GM12878 (cell line): ENCODE results near the gene CIROP. TPM values are rescaled to one million over a fixed set of nuclear protein-coding genes. Genes with fewer than 3 reads are reported as not detected.

Experiments used
- ATAC-seq: fragments of 200-7000 bp; cut with Tn5 transposase; 3 replicates; pipeline ENCODE4 v1.9.1; 2020; ENCODE audit warnings: mild to moderate bottlenecking, moderate library complexity
- BruUV-seq: library from RNA; stranded (reverse); fragments of 400-500 nt; replicated peaks from 2 replicates; lab custom pipeline; 2021; lab: Mats Ljungman, UMichigan
- CTCF ChIA-PET: fragments of 300-600 bp; sonication (Branson Sonifier 250); formaldehyde crosslinking; extraction: SDS; loops from one replicate; lab custom pipeline; 2021; ENCODE audit warnings: inconsistent platforms; lab: Yijun Ruan, JAX
- POLR2A ChIA-PET: fragments of 350-600 bp; formaldehyde crosslinking; extraction: SDS; loops from one replicate; lab custom pipeline; 2021; ENCODE audit warnings: inconsistent platforms; lab: Charles Lee
- RAD21 ChIA-PET: fragments of 300-600 bp; sonication (Branson Sonifier 250); formaldehyde crosslinking; loops from one replicate; lab custom pipeline; 2023; ENCODE audit warnings: antibody characterized with exemption; ENCODE audit not compliant: unreplicated experiment; lab: Charles Lee
- SMC1A ChIA-PET: fragments of 300-600 bp; sonication (Branson Sonifier 250); formaldehyde crosslinking; loops from one replicate; lab custom pipeline; 2023; ENCODE audit not compliant: unreplicated experiment, uncharacterized antibody; lab: Charles Lee
- DNase-seq: peaks from one replicate; pipeline ENCODE4 v3.0.0-alpha.2; 2011; ENCODE audit warnings: low read depth, low spot score
- FAIRE-seq: peaks from 3 replicates; lab custom pipeline; 2011; peaks lifted over from hg19 to GRCh38; lab: Jason Lieb, UNC
- H2AFZ ChIP-seq: 2 replicates; pipeline ENCODE4 v1.6.0; 2011; ENCODE audit warnings: low read depth, low read length, control low read depth; ENCODE audit not compliant: control insufficient read depth
- H3K27ac ChIP-seq: 2 replicates; pipeline ENCODE4 v1.5.1; 2011; ENCODE audit warnings: control low read depth; ENCODE audit not compliant: control insufficient read depth, insufficient read depth
- H3K27me3 ChIP-seq, 2 experiments: replicated peaks in 1 of 2; 2 replicates each; pipeline versions ENCODE4 v1.6.0 to v1.6.1; 2011; ENCODE audit warnings: low read length in 1 of 2; ENCODE audit not compliant: control insufficient read depth in 2 of 2, insufficient read depth in 2 of 2
- H3K36me3 ChIP-seq, 2 experiments: 2 replicates each; pipeline ENCODE4 v1.5.1; 2011; ENCODE audit warnings: low read length in 1 of 2; ENCODE audit not compliant: control insufficient read depth in 2 of 2, insufficient read depth in 2 of 2
- H3K4me1 ChIP-seq: 2 replicates; pipeline ENCODE4 v1.6.1; 2011; ENCODE audit warnings: mild to moderate bottlenecking, low read length, moderate library complexity, mixed read lengths; ENCODE audit not compliant: control insufficient read depth, insufficient read depth
- H3K4me2 ChIP-seq: 2 replicates; pipeline ENCODE4 v1.6.0; 2011; ENCODE audit warnings: control low read depth; ENCODE audit not compliant: control insufficient read depth, insufficient read depth
- H3K4me3 ChIP-seq: fragments of 200-600 bp; sonication (generic); 2 replicates; pipeline ENCODE4 v1.5.1; 2016
- H3K79me2 ChIP-seq: 2 replicates; pipeline ENCODE4 v1.6.0; 2011; ENCODE audit warnings: low read length; ENCODE audit not compliant: control insufficient read depth, insufficient read depth
- H3K9ac ChIP-seq: 2 replicates; pipeline ENCODE4 v1.8.0; 2011; ENCODE audit warnings: low read length, control low read depth, mixed read lengths; ENCODE audit not compliant: control insufficient read depth, insufficient read depth
- H3K9me3 ChIP-seq: replicated peaks from 3 replicates; pipeline ENCODE4 v1.5.1; 2011; ENCODE audit warnings: mild to moderate bottlenecking, low read length; ENCODE audit not compliant: control insufficient read depth, insufficient read depth
- H4K20me1 ChIP-seq: 2 replicates; pipeline ENCODE4 v1.6.0; 2011; ENCODE audit not compliant: control insufficient read depth, insufficient read depth
- BACH1 ChIP-seq: fragments of 450-650 bp; IDR thresholded peaks from 2 replicates; pipeline ENCODE4 v1.6.1; 2017; ENCODE audit warnings: mild to moderate bottlenecking, borderline replicate concordance
- BRCA1 ChIP-seq: IDR thresholded peaks from 2 replicates; pipeline ENCODE4 v1.6.1; 2011; ENCODE audit warnings: low read depth, low read length, improper control_type of control experiment
- HDAC2 ChIP-seq: fragments of 200-600 bp; sonication (generic); IDR thresholded peaks from 2 replicates; pipeline ENCODE4 v1.6.1; 2017
- HDGF ChIP-seq: fragments of 450-650 bp; IDR thresholded peaks from 2 replicates; pipeline ENCODE4 v1.6.1; 2016; ENCODE audit warnings: antibody characterized with exemption
- JUND ChIP-seq: IDR thresholded peaks from 2 replicates; pipeline ENCODE4 v1.6.1; 2012; ENCODE audit warnings: low read depth, mild to moderate bottlenecking, low read length, improper control_type of control experiment, moderate library complexity
- KAT2A ChIP-seq: conservative IDR thresholded peaks from 2 replicates; pipeline ENCODE4 v1.6.1; 2011; ENCODE audit warnings: low read depth, low read length; ENCODE audit not compliant: control insufficient read depth
- MLLT1 ChIP-seq: fragments of 450-650 bp; IDR thresholded peaks from 2 replicates; pipeline ENCODE4 v1.6.1; 2016; ENCODE audit warnings: mild to moderate bottlenecking
- NFXL1 ChIP-seq: fragments of 450-650 bp; IDR thresholded peaks from 2 replicates; pipeline ENCODE4 v1.6.1; 2017; ENCODE audit warnings: antibody characterized with exemption, mild to moderate bottlenecking, borderline replicate concordance
- NRF1 ChIP-seq: conservative IDR thresholded peaks from 2 replicates; pipeline ENCODE4 v1.6.1; 2011; ENCODE audit warnings: mild to moderate bottlenecking, low read depth, low read length, improper control_type of control experiment
- POLR2A ChIP-seq: IDR thresholded peaks from 2 replicates; pipeline ENCODE4 v1.6.1; 2011; ENCODE audit warnings: low read depth, mild to moderate bottlenecking, low read length
- TCF3 ChIP-seq: IDR thresholded peaks from 2 replicates; pipeline ENCODE4 v1.6.1; 2012; ENCODE audit warnings: low read depth, mild to moderate bottlenecking, low read length, borderline replicate concordance; ENCODE audit not compliant: insufficient read depth
- in situ Hi-C: fragments of 300-500 bp; cut with MboI; formaldehyde crosslinking; loops from 9 replicates; pipeline ENCODE4 v1.14.3; 2018; ENCODE audit warnings: mixed read lengths
- intact Hi-C: fragments of 100-400 bp; cut with micrococcal nuclease; formaldehyde crosslinking; loops from one replicate; pipeline ENCODE4 v1.14.2; 2022; ENCODE audit not compliant: unreplicated experiment
- polyA plus RNA-seq, 11 experiments: library from polyadenylated mRNA; depleted of rRNA in 4 of 11; unstranded in 6 of 11; stranded (reverse) in 5 of 11; fragments of >200 nt; fragmentation: Nextera tagmentation in 4 of 11; fragmentation: Illumina TruSeq in 1 of 11; extraction: Ambion mirVana in 4 of 11; extraction: Trizol in 1 of 11; gene quantifications; 1 replicate in 1 of 11; 2 replicates in 10 of 11; pipeline versions ENCODE4 v1.2.1 to v1.2.3, GENCODE V29; 2011 to 2016; ENCODE audit warnings: inconsistent platforms in 2 of 11, missing spikeins in 2 of 11, low read depth in 1 of 11
- total RNA-seq, 4 experiments: library from RNA; depleted of rRNA in 3 of 4; stranded (reverse); fragments of >200 nt in 3 of 4; fragmentation: Illumina TruSeq in 1 of 4; extraction: Trizol in 1 of 4; gene quantifications; 2 replicates each; pipeline versions ENCODE4 v1.2.1 to v1.2.3, GENCODE V29; 2013 to 2021
- TF ChIP-seq, protein P1 (sequence below): fragments of 450-650 bp; IDR thresholded peaks from 2 replicates; pipeline ENCODE4 v1.6.1; 2017; ENCODE audit warnings: antibody characterized with exemption, mild to moderate bottlenecking, moderate library complexity
- TF ChIP-seq, protein P2 (sequence below): fragments of 450-650 bp; IDR thresholded peaks from 2 replicates; pipeline ENCODE4 v1.6.1; 2014; ENCODE audit warnings: mild to moderate bottlenecking
- TF ChIP-seq, protein P3 (sequence below): fragments of 450-650 bp; IDR thresholded peaks from 2 replicates; pipeline ENCODE4 v1.6.1; 2016; ENCODE audit warnings: mild to moderate bottlenecking, moderate library complexity, borderline replicate concordance

CIROP gene
- total and polyA plus RNA-seq, 10 of the 15 experiments (the other 5 are each of a cell fraction or from before 2014, with no cell fraction given), result not detected

DNA sequence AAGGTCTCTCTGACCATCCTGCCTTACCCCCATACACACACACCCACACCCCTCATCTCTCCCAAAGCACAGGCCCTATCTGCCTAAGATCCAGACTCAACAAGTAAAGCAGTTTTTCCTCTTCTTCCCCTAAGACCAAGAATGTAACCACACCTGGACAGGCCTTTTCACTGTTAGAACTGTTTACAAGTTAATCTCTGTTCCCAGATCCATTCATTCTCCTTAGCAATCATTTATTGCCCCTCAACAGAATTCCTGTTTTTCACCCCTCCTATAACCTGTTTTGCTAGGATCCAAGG is 1.9 kb upstream of the CIROP start:
- TF ChIP-seq BRCA1 (no peak), KAT2A (no peak), TCF3 (no peak), HDGF (no peak), BACH1 (no peak), HDAC2 (no peak), NRF1 (no peak), POLR2A (no peak), NFXL1 (no peak), JUND (no peak), MLLT1 (no peak)
- TF ChIP-seq, protein P1, sequence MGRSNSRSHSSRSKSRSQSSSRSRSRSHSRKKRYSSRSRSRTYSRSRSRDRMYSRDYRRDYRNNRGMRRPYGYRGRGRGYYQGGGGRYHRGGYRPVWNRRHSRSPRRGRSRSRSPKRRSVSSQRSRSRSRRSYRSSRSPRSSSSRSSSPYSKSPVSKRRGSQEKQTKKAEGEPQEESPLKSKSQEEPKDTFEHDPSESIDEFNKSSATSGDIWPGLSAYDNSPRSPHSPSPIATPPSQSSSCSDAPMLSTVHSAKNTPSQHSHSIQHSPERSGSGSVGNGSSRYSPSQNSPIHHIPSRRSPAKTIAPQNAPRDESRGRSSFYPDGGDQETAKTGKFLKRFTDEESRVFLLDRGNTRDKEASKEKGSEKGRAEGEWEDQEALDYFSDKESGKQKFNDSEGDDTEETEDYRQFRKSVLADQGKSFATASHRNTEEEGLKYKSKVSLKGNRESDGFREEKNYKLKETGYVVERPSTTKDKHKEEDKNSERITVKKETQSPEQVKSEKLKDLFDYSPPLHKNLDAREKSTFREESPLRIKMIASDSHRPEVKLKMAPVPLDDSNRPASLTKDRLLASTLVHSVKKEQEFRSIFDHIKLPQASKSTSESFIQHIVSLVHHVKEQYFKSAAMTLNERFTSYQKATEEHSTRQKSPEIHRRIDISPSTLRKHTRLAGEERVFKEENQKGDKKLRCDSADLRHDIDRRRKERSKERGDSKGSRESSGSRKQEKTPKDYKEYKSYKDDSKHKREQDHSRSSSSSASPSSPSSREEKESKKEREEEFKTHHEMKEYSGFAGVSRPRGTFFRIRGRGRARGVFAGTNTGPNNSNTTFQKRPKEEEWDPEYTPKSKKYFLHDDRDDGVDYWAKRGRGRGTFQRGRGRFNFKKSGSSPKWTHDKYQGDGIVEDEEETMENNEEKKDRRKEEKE, result no peak
- TF ChIP-seq, protein P2, sequence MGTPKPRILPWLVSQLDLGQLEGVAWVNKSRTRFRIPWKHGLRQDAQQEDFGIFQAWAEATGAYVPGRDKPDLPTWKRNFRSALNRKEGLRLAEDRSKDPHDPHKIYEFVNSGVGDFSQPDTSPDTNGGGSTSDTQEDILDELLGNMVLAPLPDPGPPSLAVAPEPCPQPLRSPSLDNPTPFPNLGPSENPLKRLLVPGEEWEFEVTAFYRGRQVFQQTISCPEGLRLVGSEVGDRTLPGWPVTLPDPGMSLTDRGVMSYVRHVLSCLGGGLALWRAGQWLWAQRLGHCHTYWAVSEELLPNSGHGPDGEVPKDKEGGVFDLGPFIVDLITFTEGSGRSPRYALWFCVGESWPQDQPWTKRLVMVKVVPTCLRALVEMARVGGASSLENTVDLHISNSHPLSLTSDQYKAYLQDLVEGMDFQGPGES, result no peak
- TF ChIP-seq, protein P3, sequence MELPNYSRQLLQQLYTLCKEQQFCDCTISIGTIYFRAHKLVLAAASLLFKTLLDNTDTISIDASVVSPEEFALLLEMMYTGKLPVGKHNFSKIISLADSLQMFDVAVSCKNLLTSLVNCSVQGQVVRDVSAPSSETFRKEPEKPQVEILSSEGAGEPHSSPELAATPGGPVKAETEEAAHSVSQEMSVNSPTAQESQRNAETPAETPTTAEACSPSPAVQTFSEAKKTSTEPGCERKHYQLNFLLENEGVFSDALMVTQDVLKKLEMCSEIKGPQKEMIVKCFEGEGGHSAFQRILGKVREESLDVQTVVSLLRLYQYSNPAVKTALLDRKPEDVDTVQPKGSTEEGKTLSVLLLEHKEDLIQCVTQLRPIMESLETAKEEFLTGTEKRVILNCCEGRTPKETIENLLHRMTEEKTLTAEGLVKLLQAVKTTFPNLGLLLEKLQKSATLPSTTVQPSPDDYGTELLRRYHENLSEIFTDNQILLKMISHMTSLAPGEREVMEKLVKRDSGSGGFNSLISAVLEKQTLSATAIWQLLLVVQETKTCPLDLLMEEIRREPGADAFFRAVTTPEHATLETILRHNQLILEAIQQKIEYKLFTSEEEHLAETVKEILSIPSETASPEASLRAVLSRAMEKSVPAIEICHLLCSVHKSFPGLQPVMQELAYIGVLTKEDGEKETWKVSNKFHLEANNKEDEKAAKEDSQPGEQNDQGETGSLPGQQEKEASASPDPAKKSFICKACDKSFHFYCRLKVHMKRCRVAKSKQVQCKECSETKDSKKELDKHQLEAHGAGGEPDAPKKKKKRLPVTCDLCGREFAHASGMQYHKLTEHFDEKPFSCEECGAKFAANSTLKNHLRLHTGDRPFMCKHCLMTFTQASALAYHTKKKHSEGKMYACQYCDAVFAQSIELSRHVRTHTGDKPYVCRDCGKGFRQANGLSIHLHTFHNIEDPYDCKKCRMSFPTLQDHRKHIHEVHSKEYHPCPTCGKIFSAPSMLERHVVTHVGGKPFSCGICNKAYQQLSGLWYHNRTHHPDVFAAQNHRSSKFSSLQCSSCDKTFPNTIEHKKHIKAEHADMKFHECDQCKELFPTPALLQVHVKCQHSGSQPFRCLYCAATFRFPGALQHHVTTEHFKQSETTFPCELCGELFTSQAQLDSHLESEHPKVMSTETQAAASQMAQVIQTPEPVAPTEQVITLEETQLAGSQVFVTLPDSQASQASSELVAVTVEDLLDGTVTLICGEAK, result no peak
- TF ChIP-seq, all 136 proteins: peak for 0
- Histone ChIP-seq H3K9ac (no peak overlapping the region), H3K4me1 (no peaks in the 10 kb centered on the region), H2AFZ (no peak overlapping the region), H3K27ac (no peak overlapping the region), H3K4me3 (no peak overlapping the region), H3K36me3 (no peaks in the 10 kb centered on the region), H3K9me3 (no peaks in the 10 kb centered on the region), H3K27me3 (no peaks in the 10 kb centered on the region; a peak in 1 of 4 replicates), H3K4me2 (no peak overlapping the region), H4K20me1 (no peaks in the 10 kb centered on the region; the same call in 1 of the 2 replicates), H3K79me2 (no peaks in the 10 kb centered on the region)
- SMC1A ChIA-PET, result no interaction called here
- no TSS peak for BruUV-seq
- in situ Hi-C loops, result no loop called here
- RAD21 ChIA-PET, result no interaction called here
- intact Hi-C loops, result no loop called here
- no peak for DNase-seq
- ATAC-seq, result no peak
- POLR2A ChIA-PET, result interaction anchor here (0.6 kb wide), 1 partner anchor 11 kb away, joined by 4 read pairs; no protein-coding TSS in a partner anchor
- CTCF ChIA-PET, result interaction anchor here (0.7 to 1.2 kb wide), 2 partner anchors 14 to 38 kb away, joined by 4 to 6 read pairs; no protein-coding TSS in a partner anchor
- FAIRE-seq, result no peak
